Nephron (organoid): ENCODE measurements around the gene SKAP2.

Experiments
- H3K27ac Mint-ChIP-seq, 3 experiments: 2 replicates each; pipeline ENCODE4 v1.8.0; 2020; ENCODE audit warnings: mixed read lengths in 3 of 3, mild to moderate bottlenecking in 2 of 3, moderate library complexity in 1 of 3
- H3K27me3 Mint-ChIP-seq: 2 replicates; pipeline ENCODE4 v1.8.0; 2021; ENCODE audit warnings: low read depth, mild to moderate bottlenecking, moderate library complexity, mixed read lengths
- H3K36me3 Mint-ChIP-seq: 2 replicates; pipeline ENCODE4 v1.8.0; 2020; ENCODE audit warnings: low read depth, mixed read lengths
- H3K4me1 Mint-ChIP-seq: 2 replicates; pipeline ENCODE4 v1.8.0; 2020; ENCODE audit warnings: mixed read lengths
- H3K4me3 Mint-ChIP-seq, 3 experiments: 2 replicates each; pipeline ENCODE4 v1.8.0; 2020; ENCODE audit warnings: mild to moderate bottlenecking in 3 of 3, mixed read lengths in 3 of 3, moderate library complexity in 2 of 3
- H3K9me3 Mint-ChIP-seq: 2 replicates; pipeline ENCODE4 v1.8.0; 2020; ENCODE audit warnings: mixed read lengths
- CTCF ChIP-seq, 3 experiments: fragments of 200-600 bp; sonication (generic); IDR thresholded peaks; one replicate each; pipeline ENCODE4 v1.5.0; 2021; ENCODE audit warnings: antibody characterized with exemption in 3 of 3; ENCODE audit not compliant: unreplicated experiment in 3 of 3

SKAP2 gene

GRCh38 chr7:26683277-26683676, 181.1 kb downstream of the SKAP2 start:
- Mint-ChIP-seq H3K4me3 (no peak overlapping the region), H3K9me3 (no peaks in the 10 kb centered on the region), H3K27ac (no peak overlapping the region), H3K27me3 (peaks cover 5% of the 10 kb centered on the region), H3K4me1 (peaks cover 54% of the 10 kb centered on the region), H3K36me3 (no peaks in the 10 kb centered on the region)
- TF ChIP-seq CTCF (IDR thresholded peaks at IDR 0.05; ENCODE audit: unreplicated experiment in 3 of 3) = no peak

GRCh38 chr7:26681819-26682418, 182.5 kb downstream of the SKAP2 start:
- H3K36me3 Mint-ChIP-seq = no peaks in the 10 kb centered on the region
- peak overlapping the region in 1 of 3 experiments; percentile 58 for H3K27ac Mint-ChIP-seq
- TF ChIP-seq CTCF (IDR thresholded peaks at IDR 0.05; ENCODE audit: unreplicated experiment in 3 of 3) = peak; percentile 78 to 86 (median 81)
- no peaks in the 10 kb centered on the region for H3K9me3 Mint-ChIP-seq
- H3K4me3 Mint-ChIP-seq = no peak overlapping the region
- peaks cover 41% of the 10 kb centered on the region for H3K4me1 Mint-ChIP-seq
- peaks cover 5% of the 10 kb centered on the region for H3K27me3 Mint-ChIP-seq

GRCh38 chr7:26680587-26680986, 183.8 kb downstream of the SKAP2 start:
- Mint-ChIP-seq H3K36me3 (no peaks in the 10 kb centered on the region), H3K27me3 (peaks cover 5% of the 10 kb centered on the region), H3K4me1 (peaks cover 36% of the 10 kb centered on the region), H3K27ac (peak overlapping the region in 2 of 3 experiments; percentile 53 to 82), H3K9me3 (no peaks in the 10 kb centered on the region), H3K4me3 (no peak overlapping the region)
- no peak for TF ChIP-seq CTCF (IDR thresholded peaks at IDR 0.05; ENCODE audit: unreplicated experiment in 3 of 3)

- H3K27me3 Mint-ChIP-seq = peaks cover 10% of the 10 kb centered on the region
- H3K9me3 Mint-ChIP-seq = no peaks in the 10 kb centered on the region
- peaks cover 19% of the 10 kb centered on the region for H3K4me1 Mint-ChIP-seq
- H3K27ac Mint-ChIP-seq = no peak overlapping the region
- H3K4me3 Mint-ChIP-seq = no peak overlapping the region
- H3K36me3 Mint-ChIP-seq = no peaks in the 10 kb centered on the region
- TF ChIP-seq CTCF (IDR thresholded peaks at IDR 0.05; ENCODE audit: unreplicated experiment in 3 of 3) = no peak
These were observed 189.1 kb downstream of the SKAP2 start for GRCh38 chr7:26675143-26675887.

- H3K27ac Mint-ChIP-seq = no peak overlapping the region
- peaks cover 8% of the 10 kb centered on the region for H3K27me3 Mint-ChIP-seq
- no peak overlapping the region for H3K4me3 Mint-ChIP-seq
- H3K4me1 Mint-ChIP-seq = peaks cover 14% of the 10 kb centered on the region
- no peaks in the 10 kb centered on the region for H3K36me3 Mint-ChIP-seq
- no peak for TF ChIP-seq CTCF (IDR thresholded peaks at IDR 0.05; ENCODE audit: unreplicated experiment in 3 of 3)
- no peaks in the 10 kb centered on the region for H3K9me3 Mint-ChIP-seq
These were observed 190.5 kb downstream of the SKAP2 start for GRCh38 chr7:26673858-26674257.

- Mint-ChIP-seq H3K27ac (no peak overlapping the region), H3K9me3 (no peaks in the 10 kb centered on the region), H3K4me1 (peaks cover 12% of the 10 kb centered on the region), H3K4me3 (no peak overlapping the region), H3K36me3 (no peaks in the 10 kb centered on the region), H3K27me3 (peaks cover 5% of the 10 kb centered on the region)
- no peak for TF ChIP-seq CTCF (IDR thresholded peaks at IDR 0.05; ENCODE audit: unreplicated experiment in 3 of 3)
These were observed 191.1 kb downstream of the SKAP2 start for GRCh38 chr7:26673271-26673670.
